Hepatocyte (in vitro differentiated cells): ENCODE measurements around the gene ZNG1A. TPM values are rescaled to one million over a fixed set of nuclear protein-coding genes. Genes with fewer than 3 reads are reported as not detected.
"Not testable (repeated sequence)": the region's sequence is repeated elsewhere in the genome, so short reads cannot be mapped to it uniquely, and the experiment has no call there.

ENCODE experiments used
- DNase-seq: peaks from one replicate; pipeline ENCODE4 v3.0.0-alpha.2; 2016; ENCODE audit warnings: low spot score
- H2AFZ ChIP-seq: fragments of 200-600 bp; sonication (generic); 2 replicates; pipeline ENCODE4 v1.6.0; 2016; ENCODE audit warnings: antibody characterized with exemption, mild to moderate bottlenecking
- H3K27ac ChIP-seq: fragments of 200-600 bp; sonication (generic); 2 replicates; pipeline ENCODE4 v1.5.1; 2016; ENCODE audit warnings: mild to moderate bottlenecking
- H3K27me3 ChIP-seq: fragments of 200-600 bp; sonication (generic); 2 replicates; pipeline ENCODE4 v1.6.1; 2016
- H3K36me3 ChIP-seq: fragments of 200-600 bp; sonication (generic); replicated peaks from 2 replicates; pipeline ENCODE4 v1.5.1; 2016; ENCODE audit warnings: low read depth; ENCODE audit not compliant: insufficient read depth
- H3K4me1 ChIP-seq: fragments of 200-600 bp; sonication (generic); 2 replicates; pipeline ENCODE4 v1.5.1; 2016; ENCODE audit warnings: mild to moderate bottlenecking, moderate library complexity; ENCODE audit not compliant: insufficient read depth
- H3K4me2 ChIP-seq: fragments of 200-600 bp; sonication (generic); 2 replicates; pipeline ENCODE4 v1.6.0; 2016
- H3K4me3 ChIP-seq: fragments of 200-600 bp; sonication (generic); 2 replicates; pipeline ENCODE4 v1.5.1; 2016; ENCODE audit warnings: mild to moderate bottlenecking
- H3K79me2 ChIP-seq: fragments of 200-600 bp; sonication (generic); 2 replicates; pipeline ENCODE4 v1.6.0; 2017; ENCODE audit warnings: mild to moderate bottlenecking
- H3K9me2 ChIP-seq: fragments of 200-600 bp; sonication (generic); replicated peaks from 2 replicates; pipeline ENCODE4 v1.6.0; 2017; ENCODE audit warnings: mild to moderate bottlenecking; ENCODE audit not compliant: insufficient read depth
- H3K9me3 ChIP-seq: fragments of 200-600 bp; sonication (generic); 2 replicates; pipeline ENCODE4 v1.5.1; 2016; ENCODE audit warnings: low read depth, mild to moderate bottlenecking
- H4K20me1 ChIP-seq: fragments of 200-600 bp; sonication (generic); 2 replicates; pipeline ENCODE4 v1.6.0; 2016; ENCODE audit warnings: mild to moderate bottlenecking; ENCODE audit not compliant: insufficient read depth, poor library complexity, severe bottlenecking
- EZH2 ChIP-seq: fragments of 200-600 bp; sonication (generic); IDR thresholded peaks from 2 replicates; pipeline ENCODE4 v1.6.1; 2016; ENCODE audit warnings: antibody characterized with exemption, mild to moderate bottlenecking, borderline replicate concordance
- EZH2phosphoT487 ChIP-seq: fragments of 200-600 bp; sonication (generic); IDR thresholded peaks from one replicate; pipeline ENCODE4 v1.6.1; 2018; ENCODE audit warnings: antibody characterized with exemption, mild to moderate bottlenecking, low read depth, moderate library complexity; ENCODE audit not compliant: unreplicated experiment, severe bottlenecking
- WGBS: methylation state at CpG from one replicate; pipeline ENCODE4 v1.1.6; 2016; ENCODE audit warnings: low lambda C conversion rate; ENCODE audit errors: missing lambda C conversion rate; 5-methylcytosine and 5-hydroxymethylcytosine counted together
- polyA plus RNA-seq: library from polyadenylated mRNA; unstranded; fragments of >200 nt; fragmentation: Nextera tagmentation; extraction: Ambion mirVana; gene quantifications from 2 replicates; pipeline ENCODE4 v1.2.1, GENCODE V29; 2016
- total RNA-seq: library from RNA; depleted of rRNA; stranded (reverse); fragments of >200 nt; gene quantifications from 2 replicates; pipeline ENCODE4 v1.2.3, GENCODE V29; 2014

Gene ZNG1A
- total and polyA plus RNA-seq, 2 experiments from 2014 or later: 36.0 to 41.6 TPM

DNA sequence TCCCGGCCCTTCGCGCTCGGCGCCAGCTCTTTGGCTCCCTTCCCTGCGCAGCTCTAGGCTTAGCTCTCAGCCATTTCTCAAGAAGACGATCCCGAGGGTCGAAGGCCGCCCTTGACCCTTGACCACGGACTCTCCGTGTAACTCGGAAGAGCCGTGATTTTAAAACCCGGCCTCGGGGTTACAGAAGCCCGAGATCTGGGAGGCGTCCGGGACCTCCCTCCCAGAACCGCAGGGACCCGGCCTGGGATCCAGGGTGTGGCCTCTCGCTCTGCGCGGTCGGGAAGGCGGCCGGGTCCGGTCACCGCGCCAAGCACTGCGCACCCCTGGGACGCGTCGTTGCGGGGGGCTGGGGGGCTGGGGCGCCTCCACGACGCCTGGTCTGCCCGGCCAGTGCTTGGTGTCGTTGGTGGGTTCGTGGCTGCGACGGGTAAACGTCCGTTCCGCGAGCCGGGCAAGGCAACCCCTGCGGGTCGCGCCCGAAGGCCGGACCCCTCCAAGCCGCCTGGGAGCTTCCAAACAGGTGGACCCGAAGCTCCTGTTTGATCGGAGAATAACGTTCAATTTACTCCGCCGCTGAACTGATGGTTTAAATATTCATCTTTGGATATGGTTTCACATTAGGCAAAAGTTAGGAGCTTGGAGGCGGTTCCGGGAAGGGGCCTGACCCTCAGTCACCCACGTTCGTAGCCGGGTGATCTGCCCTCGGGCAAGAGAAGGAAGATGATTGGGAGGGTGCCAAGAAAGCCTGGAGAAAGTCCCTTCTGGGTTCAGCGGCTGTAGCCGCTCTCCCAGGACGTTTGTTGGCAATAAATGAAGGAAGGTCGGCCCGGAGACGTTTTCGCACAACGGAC lies 64.4 kb downstream of the ZNG1A start:
- H3K4me1 ChIP-seq: peaks cover 16% of the 10 kb centered on the region
- H3K79me2 ChIP-seq, H3K27ac ChIP-seq, H3K36me3 ChIP-seq, H4K20me1 ChIP-seq, H3K9me3 ChIP-seq, H3K4me3 ChIP-seq, H3K9me2 ChIP-seq, DNase-seq: not testable (repeated sequence)
- H2AFZ ChIP-seq: peak overlapping the region; percentile 84
- peaks cover 56% of the 10 kb centered on the region for H3K27me3 ChIP-seq
- TF ChIP-seq EZH2 (peak; percentile 91), EZH2phosphoT487 (peak; percentile 26)
- 3% methylated on average over 69 of the region's 73 CpGs for WGBS
- peak overlapping the region; percentile 95 for H3K4me2 ChIP-seq

DNA sequence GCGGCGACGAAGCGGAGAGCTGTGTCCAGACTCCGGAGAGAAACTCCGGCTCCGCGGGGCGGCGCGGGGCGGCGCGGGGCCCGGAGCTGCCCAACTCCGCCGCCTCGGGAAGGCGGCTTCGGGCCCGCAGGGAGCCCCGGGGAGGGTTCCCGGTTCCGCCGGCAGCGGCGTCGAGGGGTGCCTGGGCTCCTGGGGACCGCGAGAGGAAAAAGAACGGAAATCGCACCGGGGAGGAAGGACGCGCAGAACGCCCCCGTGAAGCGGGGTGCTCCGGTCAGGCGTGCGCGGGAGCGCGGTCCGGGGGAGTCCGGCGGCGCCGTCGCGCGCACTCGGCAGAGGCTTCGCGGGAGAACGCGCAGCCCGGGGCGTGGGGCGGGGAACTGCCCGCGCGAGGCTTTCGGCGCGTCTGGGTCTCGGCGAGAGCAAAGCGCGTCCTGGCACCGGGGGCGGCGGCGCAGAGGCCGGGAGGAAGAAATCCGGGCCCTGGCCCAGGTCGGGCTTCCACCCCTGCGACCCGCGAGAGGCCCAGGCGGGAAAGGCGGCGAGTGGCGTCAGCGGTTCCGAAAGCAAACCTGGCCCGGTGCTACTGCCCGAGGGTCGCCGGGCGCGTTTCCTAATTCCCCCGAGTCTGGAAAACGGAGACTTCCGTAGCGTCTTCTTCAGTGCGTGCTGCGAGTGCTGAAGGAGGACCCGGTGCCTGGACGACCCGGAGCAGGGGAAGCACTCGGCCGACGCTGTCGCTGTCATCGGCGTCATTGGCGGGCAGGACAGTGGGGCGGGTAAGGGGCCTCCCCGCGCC lies 65.2 kb downstream of the ZNG1A start:
- not testable (repeated sequence) for H4K20me1 ChIP-seq, H3K79me2 ChIP-seq, H3K9me2 ChIP-seq, H3K9me3 ChIP-seq, H3K27ac ChIP-seq, H3K36me3 ChIP-seq
- Histone ChIP-seq H3K4me2 (peak overlapping the region; percentile 95), H3K4me1 (peaks cover 16% of the 10 kb centered on the region), H3K4me3 (peak overlapping the region; percentile 45), H2AFZ (peak overlapping the region; percentile 84), H3K27me3 (peaks cover 56% of the 10 kb centered on the region)
- 2% methylated on average over 90 of the region's 111 CpGs for WGBS
- peak; percentile 34 for DNase-seq
- TF ChIP-seq EZH2 (peak; percentile 97), EZH2phosphoT487 (peak; percentile 81)

DNA sequence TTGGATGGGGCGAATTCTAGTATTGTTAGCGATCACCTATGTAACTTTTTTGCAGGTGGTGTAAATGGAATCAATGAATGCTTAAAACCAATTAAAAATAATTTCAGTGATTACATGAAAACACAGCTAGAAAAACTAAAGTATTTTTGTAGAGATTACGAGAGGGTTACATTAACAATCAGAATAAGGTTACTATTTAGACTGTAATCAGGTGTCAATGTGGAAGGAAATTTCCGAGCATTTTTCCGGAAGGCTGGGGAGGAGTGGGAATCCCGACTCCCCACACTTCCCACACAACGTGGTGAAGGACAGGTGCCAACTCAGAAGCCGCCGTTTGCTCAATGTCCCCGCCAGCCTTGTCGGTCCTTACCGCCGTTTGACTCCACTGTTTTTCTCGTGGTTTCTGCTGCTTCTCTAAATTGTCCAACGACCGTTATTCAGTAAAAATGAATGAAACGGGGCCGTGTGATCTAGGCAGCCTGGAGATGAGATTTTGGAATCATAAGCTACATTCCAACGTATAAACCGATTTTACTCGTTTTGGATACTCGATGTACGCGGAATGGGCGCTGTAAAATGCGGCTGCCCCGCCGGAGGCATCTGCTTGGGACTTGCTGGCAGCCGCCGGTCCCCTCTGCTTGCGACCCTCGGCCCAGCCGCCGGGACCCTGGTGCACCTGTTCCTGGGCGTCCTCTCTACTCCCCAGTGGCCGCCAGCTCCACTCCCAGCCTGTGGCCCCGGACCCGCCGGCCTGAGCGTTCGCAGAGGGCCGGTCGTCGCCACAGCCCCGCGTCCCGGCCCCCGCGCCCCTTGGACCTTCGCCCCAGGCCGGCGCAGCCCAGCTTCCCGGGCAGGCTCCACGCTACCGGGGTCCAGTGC lies 66.0 kb downstream of the ZNG1A start:
- H3K36me3 ChIP-seq, DNase-seq, H3K4me3 ChIP-seq, H3K9me3 ChIP-seq, H3K9me2 ChIP-seq, H3K27ac ChIP-seq, H3K79me2 ChIP-seq, H4K20me1 ChIP-seq: not testable (repeated sequence)
- TF ChIP-seq EZH2phosphoT487 (peak; percentile 84), EZH2 (peak; percentile 98)
- Histone ChIP-seq H3K4me2 (peak overlapping the region; percentile 95), H3K27me3 (peaks cover 55% of the 10 kb centered on the region), H3K4me1 (peaks cover 16% of the 10 kb centered on the region), H2AFZ (peak overlapping the region; percentile 84)
- WGBS: 9% methylated on average over 38 of the region's 55 CpGs

DNA sequence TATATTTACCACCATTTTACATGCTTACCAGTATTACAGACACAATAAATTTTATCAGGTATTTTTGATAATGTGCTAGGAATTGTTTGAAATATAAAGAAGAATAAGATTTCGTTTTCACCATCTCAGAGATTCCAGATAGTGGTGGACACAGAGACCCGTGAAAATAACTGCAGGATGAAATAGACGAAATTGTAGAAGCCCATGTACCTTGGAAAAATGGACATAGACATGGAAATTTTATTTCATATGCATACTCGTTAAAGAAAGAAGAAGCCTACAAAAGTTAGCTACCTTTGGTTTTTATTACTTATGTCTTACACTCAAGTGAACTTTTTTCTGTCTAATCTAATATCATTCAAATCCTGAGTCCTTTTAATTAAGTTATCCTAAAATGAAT lies 68.2 kb downstream of the ZNG1A start:
- Histone ChIP-seq H3K27me3 (peaks cover 58% of the 10 kb centered on the region), H3K4me1 (peaks cover 16% of the 10 kb centered on the region)
- not testable (repeated sequence) for H2AFZ ChIP-seq, DNase-seq, H3K9me3 ChIP-seq, H4K20me1 ChIP-seq, H3K79me2 ChIP-seq, H3K4me2 ChIP-seq, H3K36me3 ChIP-seq, H3K27ac ChIP-seq, H3K4me3 ChIP-seq, H3K9me2 ChIP-seq
- WGBS: 49% methylated on average over 4 of the region's 4 CpGs

DNA sequence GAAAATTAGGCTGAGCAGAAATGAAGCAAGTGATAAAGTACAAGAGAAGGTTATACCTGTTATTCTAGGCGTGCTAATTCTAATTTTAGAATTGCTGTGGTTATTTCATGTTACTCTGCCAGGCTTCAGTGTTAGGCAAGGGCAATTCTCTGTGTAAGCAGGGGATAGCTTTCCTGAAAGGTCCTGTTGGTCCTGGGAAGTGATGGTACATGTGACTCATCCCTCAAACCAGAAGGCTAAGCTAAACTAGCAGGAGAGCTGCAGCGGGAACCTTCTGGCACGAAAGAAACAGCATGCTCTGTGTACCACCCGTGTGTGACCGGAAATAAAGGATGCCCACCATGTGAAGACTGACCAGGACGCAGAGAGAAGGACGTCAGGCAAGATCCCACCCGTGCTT lies 69.3 kb downstream of the ZNG1A start:
- H3K27me3 ChIP-seq: peaks cover 50% of the 10 kb centered on the region
- H3K4me1 ChIP-seq: peaks cover 13% of the 10 kb centered on the region
- not testable (repeated sequence) for DNase-seq, H3K79me2 ChIP-seq, H3K4me2 ChIP-seq, H3K9me3 ChIP-seq, H3K9me2 ChIP-seq, H3K36me3 ChIP-seq, H2AFZ ChIP-seq, H3K4me3 ChIP-seq, H3K27ac ChIP-seq, H4K20me1 ChIP-seq
- 45% methylated on average over 8 of the region's 8 CpGs for WGBS

DNA sequence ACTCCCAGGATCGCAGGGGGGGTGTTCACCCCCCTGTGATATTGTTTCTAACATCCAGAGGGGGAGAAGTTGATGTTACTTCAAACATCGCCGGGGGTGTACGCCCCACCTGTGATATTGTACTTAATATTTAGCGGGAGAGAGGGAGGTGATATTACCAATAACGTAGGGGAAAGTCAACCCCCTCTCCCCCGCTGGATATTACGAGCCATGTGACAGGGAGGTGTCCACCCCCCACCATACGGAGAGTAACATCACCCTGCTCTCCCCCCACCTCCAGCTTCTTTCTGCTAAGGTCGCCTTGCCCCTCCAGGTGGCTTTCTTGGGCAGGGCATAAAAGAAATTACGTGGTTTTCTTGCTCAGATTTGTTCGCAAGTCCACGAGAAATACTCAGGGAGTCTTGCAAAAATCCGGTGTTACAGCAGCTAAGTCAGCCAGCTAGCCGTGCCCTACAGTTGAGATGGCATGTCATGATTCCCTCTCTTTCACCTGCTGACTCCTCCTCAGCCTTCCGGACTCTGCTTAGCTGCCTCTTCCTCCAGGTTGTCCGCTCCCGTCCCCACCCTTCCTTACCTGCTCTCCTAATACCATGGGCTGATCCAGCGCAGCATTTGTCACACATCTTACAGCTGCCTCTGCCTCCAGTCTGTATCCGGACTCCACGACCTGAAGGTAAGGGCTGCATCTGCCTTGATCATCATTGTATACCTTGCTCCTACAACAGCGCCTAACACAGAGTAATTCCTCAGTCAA lies 69.9 kb downstream of the ZNG1A start:
- not testable (repeated sequence) for DNase-seq
- peaks cover 47% of the 10 kb centered on the region for H3K27me3 ChIP-seq
- WGBS: 36% methylated on average over 18 of the region's 22 CpGs

DNA sequence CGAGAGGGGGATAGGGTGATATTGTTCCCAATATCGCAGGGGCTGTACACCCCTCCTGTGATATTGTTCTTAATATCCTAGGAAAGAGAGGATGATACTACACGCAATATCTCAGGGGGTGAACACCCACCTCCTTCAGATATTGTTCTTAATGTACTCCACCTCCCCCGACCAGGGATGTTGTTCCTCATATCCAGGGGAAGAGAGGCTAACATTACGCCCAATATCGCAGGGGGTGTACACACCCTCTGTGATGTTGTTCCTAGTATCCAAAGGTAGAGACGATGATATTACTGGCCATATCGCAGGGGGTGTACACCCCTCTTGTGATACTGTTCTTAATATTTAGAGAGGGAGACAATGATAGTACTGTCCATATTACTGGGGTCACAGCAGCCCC lies 72.9 kb downstream of the ZNG1A start:
- not testable (repeated sequence) for H3K36me3 ChIP-seq
- 90% methylated on average over 8 of the region's 8 CpGs for WGBS
- H3K27me3 ChIP-seq: peaks cover 27% of the 10 kb centered on the region

More for the DNA sequence above, 69.9 kb downstream of the ZNG1A start:
- H3K4me1 ChIP-seq, H2AFZ ChIP-seq, H3K79me2 ChIP-seq, H3K4me3 ChIP-seq, H4K20me1 ChIP-seq, H3K9me2 ChIP-seq, H3K4me2 ChIP-seq, H3K9me3 ChIP-seq, H3K27ac ChIP-seq, H3K36me3 ChIP-seq: not testable (repeated sequence)

More for the DNA sequence above, 72.9 kb downstream of the ZNG1A start:
- not testable (repeated sequence) for DNase-seq, H3K4me2 ChIP-seq, H3K9me2 ChIP-seq, H3K4me3 ChIP-seq, H2AFZ ChIP-seq, H3K9me3 ChIP-seq, H3K27ac ChIP-seq, H3K4me1 ChIP-seq, H3K79me2 ChIP-seq, H4K20me1 ChIP-seq
